Measurements from ENCODE around the gene DENND1A. TPM values are rescaled to one million over a fixed set of nuclear protein-coding genes. Genes with fewer than 3 reads are reported as not detected.

DENND1A gene
- total RNA-seq, 1 experiment from 2014 or later = 13.0 TPM

- no peak for TF ChIP-seq CTCF (IDR thresholded peaks at IDR 0.05; ENCODE audit: unreplicated experiment)
- DNase-seq = no peak
- no peaks in the 10 kb centered on the region for H3K9me3 Mint-ChIP-seq (ENCODE audit: low read depth, unreplicated experiment)
- no peak overlapping the region for H3K4me3 Mint-ChIP-seq (ENCODE audit: low read depth, unreplicated experiment)
- H3K27ac Mint-ChIP-seq (ENCODE audit: unreplicated experiment) = no peak overlapping the region
- CTCF ChIA-PET = interaction anchor here (0.7 kb wide), 1 partner anchor 11 kb away, joined by 3 read pairs; no protein-coding TSS in a partner anchor
- no peaks in the 10 kb centered on the region for H3K36me3 Mint-ChIP-seq (ENCODE audit: insufficient read depth, unreplicated experiment)
- no TSS peak for BruUV-seq (replicated peaks)
- no peaks in the 10 kb centered on the region for H3K27me3 Mint-ChIP-seq (ENCODE audit: unreplicated experiment)
- no peaks in the 10 kb centered on the region for H3K4me1 Mint-ChIP-seq (ENCODE audit: low read depth, unreplicated experiment)
- intact Hi-C loops (cut with micrococcal nuclease; ENCODE audit: unreplicated experiment) = no loop called here
These were observed 275.5 kb downstream of the DENND1A start for GRCh38 chr9:123654218-123654993.

- H3K27me3 Mint-ChIP-seq (ENCODE audit: unreplicated experiment) = no peaks in the 10 kb centered on the region
These were observed 277.5 kb downstream of the DENND1A start for GRCh38 chr9:123652416-123652815.

GRCh38 chr9:123651871-123652270 lies 278.1 kb downstream of the DENND1A start:
- H3K27ac Mint-ChIP-seq (ENCODE audit: unreplicated experiment) = no peak overlapping the region
- BruUV-seq (replicated peaks) = no TSS peak
- CTCF ChIA-PET = no interaction called here

More at GRCh38 chr9:123652416-123652815, 277.5 kb downstream of the DENND1A start:
- H3K4me3 Mint-ChIP-seq (ENCODE audit: low read depth, unreplicated experiment) = no peak overlapping the region
- no peak for TF ChIP-seq CTCF (IDR thresholded peaks at IDR 0.05; ENCODE audit: unreplicated experiment)
- CTCF ChIA-PET = no interaction called here
- no peaks in the 10 kb centered on the region for H3K36me3 Mint-ChIP-seq (ENCODE audit: insufficient read depth, unreplicated experiment)
- no peaks in the 10 kb centered on the region for H3K9me3 Mint-ChIP-seq (ENCODE audit: low read depth, unreplicated experiment)
- no peak overlapping the region for H3K27ac Mint-ChIP-seq (ENCODE audit: unreplicated experiment)
- no peak for DNase-seq
- H3K4me1 Mint-ChIP-seq (ENCODE audit: low read depth, unreplicated experiment) = no peaks in the 10 kb centered on the region
- no TSS peak for BruUV-seq (replicated peaks)
- intact Hi-C loops (cut with micrococcal nuclease; ENCODE audit: unreplicated experiment) = no loop called here

GRCh38 chr9:123651273-123651672 lies 278.7 kb downstream of the DENND1A start:
- no TSS peak for BruUV-seq (replicated peaks)
- intact Hi-C loops (cut with micrococcal nuclease; ENCODE audit: unreplicated experiment) = no loop called here
- Mint-ChIP-seq H3K27ac (ENCODE audit: unreplicated experiment) (no peak overlapping the region), H3K27me3 (ENCODE audit: unreplicated experiment) (no peaks in the 10 kb centered on the region), H3K4me1 (ENCODE audit: low read depth, unreplicated experiment) (no peaks in the 10 kb centered on the region), H3K9me3 (ENCODE audit: low read depth, unreplicated experiment) (no peaks in the 10 kb centered on the region), H3K36me3 (ENCODE audit: insufficient read depth, unreplicated experiment) (no peaks in the 10 kb centered on the region), H3K4me3 (ENCODE audit: low read depth, unreplicated experiment) (no peak overlapping the region)
- no peak for TF ChIP-seq CTCF (IDR thresholded peaks at IDR 0.05; ENCODE audit: unreplicated experiment)
- DNase-seq = no peak
- CTCF ChIA-PET = no interaction called here

More at GRCh38 chr9:123651871-123652270, 278.1 kb downstream of the DENND1A start:
- Mint-ChIP-seq H3K9me3 (ENCODE audit: low read depth, unreplicated experiment) (no peaks in the 10 kb centered on the region), H3K36me3 (ENCODE audit: insufficient read depth, unreplicated experiment) (no peaks in the 10 kb centered on the region), H3K27me3 (ENCODE audit: unreplicated experiment) (no peaks in the 10 kb centered on the region), H3K4me1 (ENCODE audit: low read depth, unreplicated experiment) (no peaks in the 10 kb centered on the region), H3K4me3 (ENCODE audit: low read depth, unreplicated experiment) (no peak overlapping the region)
- TF ChIP-seq CTCF (IDR thresholded peaks at IDR 0.05; ENCODE audit: unreplicated experiment) = no peak
- intact Hi-C loops (cut with micrococcal nuclease; ENCODE audit: unreplicated experiment) = no loop called here
- DNase-seq = no peak

Data from Calu3 (cell line).